Endodermal cell (in vitro differentiated cells): ENCODE measurements around the gene ZBP1. TPM values are rescaled to one million over a fixed set of nuclear protein-coding genes. Genes with fewer than 3 reads are reported as not detected.
A peak's percentile ranks its signal among the peaks of the same experiment; 100 is the strongest.

Source experiments
- DNase-seq: peaks from one replicate; pipeline ENCODE4 v3.0.0-alpha.2; 2017
- H3K27ac ChIP-seq: 2 replicates; pipeline ENCODE4 v1.5.1; 2013; ENCODE audit warnings: mild to moderate bottlenecking, low read depth, low read length, moderate library complexity
- H3K27me3 ChIP-seq: 2 replicates; pipeline ENCODE4 v1.6.1; 2013; ENCODE audit warnings: mild to moderate bottlenecking, low read length, moderate library complexity; ENCODE audit not compliant: insufficient read depth, control insufficient read depth, poor library complexity, severe bottlenecking
- H3K36me3 ChIP-seq: 2 replicates; pipeline ENCODE4 v1.7.0; 2013; ENCODE audit warnings: mild to moderate bottlenecking, low read length, moderate library complexity; ENCODE audit not compliant: control insufficient read depth, insufficient read depth
- H3K4me1 ChIP-seq: one replicate; pipeline ENCODE4 v1.7.0; 2013; ENCODE audit warnings: low read length; ENCODE audit not compliant: control insufficient read depth, insufficient read depth
- H3K4me3 ChIP-seq: 2 replicates; pipeline ENCODE4 v1.5.1; 2013; ENCODE audit warnings: mild to moderate bottlenecking, low read length, moderate library complexity
- H3K9ac ChIP-seq: 2 replicates; pipeline ENCODE4 v1.6.1; 2013; ENCODE audit warnings: mild to moderate bottlenecking, low read length, moderate library complexity; ENCODE audit not compliant: poor library complexity, severe bottlenecking; ENCODE audit errors: extremely low read depth
- H3K9me3 ChIP-seq: 2 replicates; pipeline ENCODE4 v1.6.1; 2013; ENCODE audit warnings: mild to moderate bottlenecking, low read length, moderate library complexity; ENCODE audit not compliant: control insufficient read depth
- H3K27ac Mint-ChIP-seq: 2 replicates; pipeline ENCODE4 v1.8.0; 2020; ENCODE audit warnings: mixed read lengths
- H3K27me3 Mint-ChIP-seq: 2 replicates; pipeline ENCODE4 v1.8.0; 2021; ENCODE audit warnings: mild to moderate bottlenecking, mixed read lengths; ENCODE audit not compliant: insufficient read depth
- H3K36me3 Mint-ChIP-seq: 2 replicates; pipeline ENCODE4 v1.8.0; 2020; ENCODE audit warnings: low read depth, mixed read lengths
- H3K4me1 Mint-ChIP-seq: 2 replicates; pipeline ENCODE4 v1.8.0; 2020; ENCODE audit warnings: mixed read lengths
- H3K4me3 Mint-ChIP-seq: 2 replicates; pipeline ENCODE4 v1.8.0; 2020; ENCODE audit warnings: mild to moderate bottlenecking, moderate library complexity, mixed read lengths
- H3K9me3 Mint-ChIP-seq: 2 replicates; pipeline ENCODE4 v1.8.0; 2020; ENCODE audit warnings: mild to moderate bottlenecking, mixed read lengths
- WGBS, 2 experiments: methylation state at CpG; one replicate each; pipeline versions ENCODE4 v1.1.5 to v1.1.7; 2013; ENCODE audit warnings: missing lambda C conversion rate in 2 of 2, mixed read lengths in 1 of 2; ENCODE audit not compliant: insufficient coverage in 1 of 2, insufficient read length in 1 of 2; 5-methylcytosine and 5-hydroxymethylcytosine counted together
- total RNA-seq, 2 donors: library from RNA; stranded (reverse); fragmentation: NEBNext Ultra II Directional in 1 of 2; extraction: Animal tissue kit (Norgen Biotek cat#: 25700) in 1 of 2; gene quantifications; 2 replicates in 1 of 2; 3 replicates in 1 of 2; pipeline ENCODE4 v1.2.1, GENCODE V29; 2021
- TF ChIP-seq, protein P1 (sequence below): fragments of 200-600 bp; sonication (generic); conservative IDR thresholded peaks from 2 replicates; pipeline ENCODE4 v1.5.0; 2021; ENCODE audit warnings: antibody characterized with exemption, mild to moderate bottlenecking

ZBP1 gene
- total RNA-seq, 2 donors from 2014 or later = not detected

DNA sequence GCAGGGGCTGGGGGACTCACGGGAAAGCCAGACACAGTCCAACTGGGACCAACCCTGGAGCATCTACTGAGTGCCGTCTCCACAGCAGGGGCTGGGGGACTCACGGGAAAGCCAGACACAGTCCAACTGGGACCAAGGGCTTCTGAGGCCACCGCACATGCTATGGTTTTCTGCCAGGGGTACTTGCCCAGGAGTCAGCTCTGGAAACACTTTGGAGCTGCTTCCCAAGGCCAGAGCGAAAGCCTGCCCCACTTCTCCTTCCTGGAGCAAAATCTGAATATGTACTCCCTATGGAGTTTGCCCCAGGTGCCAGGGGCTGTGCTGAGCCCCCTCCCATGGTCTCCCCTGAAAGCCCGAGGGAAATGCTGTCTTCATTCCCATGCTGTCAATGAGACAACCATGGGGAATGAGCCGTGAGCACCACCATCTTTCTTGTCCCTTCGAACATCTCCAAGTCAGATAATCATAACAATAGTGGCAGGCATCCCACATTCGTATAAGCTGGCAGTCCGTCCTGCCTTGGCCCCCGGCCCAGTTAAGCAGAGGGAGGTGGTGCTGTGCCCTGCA is 40.8 kb downstream of the ZBP1 start:
- H3K4me3 Mint-ChIP-seq = no peak overlapping the region
- H3K36me3 ChIP-seq = no peaks in the 10 kb centered on the region
- no peaks in the 10 kb centered on the region for H3K27me3 ChIP-seq
- no peaks in the 10 kb centered on the region for H3K4me1 ChIP-seq
- H3K9ac ChIP-seq = no peak overlapping the region
- H3K36me3 Mint-ChIP-seq = no peaks in the 10 kb centered on the region
- no peaks in the 10 kb centered on the region for H3K9me3 Mint-ChIP-seq
- H3K4me3 ChIP-seq = no peak overlapping the region
- 72 to 84% methylated on average over 7 to 11 of the region's 11 CpGs for WGBS, 2 experiments
- H3K27ac Mint-ChIP-seq = no peak overlapping the region
- TF ChIP-seq, protein P1, sequence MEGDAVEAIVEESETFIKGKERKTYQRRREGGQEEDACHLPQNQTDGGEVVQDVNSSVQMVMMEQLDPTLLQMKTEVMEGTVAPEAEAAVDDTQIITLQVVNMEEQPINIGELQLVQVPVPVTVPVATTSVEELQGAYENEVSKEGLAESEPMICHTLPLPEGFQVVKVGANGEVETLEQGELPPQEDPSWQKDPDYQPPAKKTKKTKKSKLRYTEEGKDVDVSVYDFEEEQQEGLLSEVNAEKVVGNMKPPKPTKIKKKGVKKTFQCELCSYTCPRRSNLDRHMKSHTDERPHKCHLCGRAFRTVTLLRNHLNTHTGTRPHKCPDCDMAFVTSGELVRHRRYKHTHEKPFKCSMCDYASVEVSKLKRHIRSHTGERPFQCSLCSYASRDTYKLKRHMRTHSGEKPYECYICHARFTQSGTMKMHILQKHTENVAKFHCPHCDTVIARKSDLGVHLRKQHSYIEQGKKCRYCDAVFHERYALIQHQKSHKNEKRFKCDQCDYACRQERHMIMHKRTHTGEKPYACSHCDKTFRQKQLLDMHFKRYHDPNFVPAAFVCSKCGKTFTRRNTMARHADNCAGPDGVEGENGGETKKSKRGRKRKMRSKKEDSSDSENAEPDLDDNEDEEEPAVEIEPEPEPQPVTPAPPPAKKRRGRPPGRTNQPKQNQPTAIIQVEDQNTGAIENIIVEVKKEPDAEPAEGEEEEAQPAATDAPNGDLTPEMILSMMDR = no peak
- DNase-seq = no peak
- H3K9me3 ChIP-seq = no peaks in the 10 kb centered on the region
- no peaks in the 10 kb centered on the region for H3K27me3 Mint-ChIP-seq
- H3K27ac ChIP-seq = peak overlapping the region; percentile 95
- peaks cover 3% of the 10 kb centered on the region for H3K4me1 Mint-ChIP-seq

DNA sequence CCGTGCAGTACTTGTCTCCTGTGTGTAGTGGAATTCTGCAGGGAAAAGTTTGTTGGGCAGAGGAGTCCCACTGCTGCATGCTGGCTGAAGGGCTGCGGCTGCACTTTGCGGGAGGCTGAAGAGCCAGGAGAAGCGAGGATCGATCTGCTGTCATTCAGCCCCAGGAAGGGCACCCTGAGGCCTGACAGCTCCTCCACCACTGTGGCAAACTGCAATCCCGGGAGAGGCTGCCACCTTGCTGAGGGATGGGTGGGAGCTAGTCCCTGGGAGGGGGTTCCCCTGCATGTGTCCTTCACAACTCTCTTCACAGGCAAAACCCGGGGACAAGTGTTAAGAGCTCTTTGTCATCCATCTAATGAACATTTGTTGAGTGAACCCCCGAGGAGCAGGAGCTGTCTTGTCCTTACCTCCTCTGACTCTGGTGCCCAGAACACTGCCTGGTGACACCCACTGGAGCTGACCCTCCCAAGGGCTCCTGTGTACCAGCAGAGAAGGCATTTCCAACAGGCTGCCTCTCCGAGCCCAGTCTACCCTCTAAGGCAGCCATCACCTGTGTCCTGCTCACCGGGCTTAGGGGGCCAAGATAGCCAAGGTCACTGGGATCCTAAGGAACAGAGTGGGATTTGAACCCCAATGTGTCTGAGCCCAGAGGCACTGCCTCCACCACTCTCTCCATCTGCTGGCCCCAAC is 41.6 kb downstream of the ZBP1 start:
- 92 to 93% methylated on average over 2 to 10 of the region's 10 CpGs for WGBS, 2 experiments
- no peaks in the 10 kb centered on the region for H3K27me3 ChIP-seq

DNA sequence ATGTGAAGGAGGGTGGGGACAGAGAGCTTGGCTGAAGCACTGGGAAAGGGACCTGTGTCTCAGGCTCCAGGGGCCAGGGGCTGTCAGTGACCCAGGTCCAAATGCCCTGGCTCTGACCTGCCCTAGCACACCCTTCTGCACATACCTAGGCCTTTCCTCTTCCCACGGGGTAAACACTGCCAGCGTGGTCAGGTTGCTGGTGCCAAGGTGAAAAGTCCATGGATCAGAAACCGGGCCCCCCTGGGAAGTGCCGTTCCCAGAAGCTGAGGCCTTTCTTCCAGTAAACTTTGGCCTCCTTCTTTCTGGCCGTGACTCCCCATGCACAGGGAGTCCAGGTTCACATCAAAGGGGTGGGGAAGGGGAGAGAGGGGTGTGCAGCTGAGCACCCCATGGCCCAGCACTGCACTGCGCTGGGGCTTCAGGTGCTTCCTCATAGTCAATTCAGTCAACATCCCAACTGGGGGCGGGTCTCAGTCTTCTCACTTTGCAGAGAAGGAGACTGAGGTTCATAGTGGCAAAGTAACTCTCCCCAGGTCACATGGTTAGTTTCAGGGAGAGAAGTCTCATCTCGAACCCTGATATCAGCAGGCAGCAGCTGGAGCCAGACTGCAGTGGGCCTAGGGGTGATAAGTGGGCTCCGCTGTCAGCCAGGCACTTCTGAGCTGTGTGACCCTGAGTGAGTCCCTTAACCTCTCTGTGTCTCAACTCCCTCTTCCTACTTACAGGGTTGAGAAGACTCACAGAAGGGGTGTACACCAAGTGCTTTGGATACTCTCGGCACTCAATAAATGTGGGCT is 42.3 kb downstream of the ZBP1 start:
- Mint-ChIP-seq H3K36me3 (no peaks in the 10 kb centered on the region), H3K27ac (no peak overlapping the region), H3K9me3 (no peaks in the 10 kb centered on the region), H3K4me1 (peaks cover 4% of the 10 kb centered on the region), H3K27me3 (no peaks in the 10 kb centered on the region), H3K4me3 (no peak overlapping the region)
- WGBS, 2 experiments = 92 to 93% methylated on average over 4 to 10 of the region's 10 CpGs
- no peak overlapping the region for H3K4me3 ChIP-seq
- H3K27me3 ChIP-seq = no peaks in the 10 kb centered on the region
- TF ChIP-seq, protein P1 = no peak
- H3K9ac ChIP-seq = no peak overlapping the region
- H3K9me3 ChIP-seq = no peaks in the 10 kb centered on the region
- H3K4me1 ChIP-seq = no peaks in the 10 kb centered on the region
- no peaks in the 10 kb centered on the region for H3K36me3 ChIP-seq
- no peak overlapping the region for H3K27ac ChIP-seq
- DNase-seq = no peak

More for the DNA sequence above, 41.6 kb downstream of the ZBP1 start:
- no peaks in the 10 kb centered on the region for H3K9me3 Mint-ChIP-seq
- no peak overlapping the region for H3K4me3 Mint-ChIP-seq
- no peaks in the 10 kb centered on the region for H3K36me3 Mint-ChIP-seq
- DNase-seq = no peak
- no peaks in the 10 kb centered on the region for H3K36me3 ChIP-seq
- H3K9me3 ChIP-seq = no peaks in the 10 kb centered on the region
- TF ChIP-seq, protein P1 = no peak
- H3K27me3 Mint-ChIP-seq = no peaks in the 10 kb centered on the region
- H3K27ac ChIP-seq = no peak overlapping the region
- H3K9ac ChIP-seq = no peak overlapping the region
- peaks cover 3% of the 10 kb centered on the region for H3K4me1 Mint-ChIP-seq
- H3K27ac Mint-ChIP-seq = no peak overlapping the region
- no peaks in the 10 kb centered on the region for H3K4me1 ChIP-seq
- no peak overlapping the region for H3K4me3 ChIP-seq
